Osteoblast (primary cell): ENCODE data around the gene INPP4A. TPM values are rescaled to one million over a fixed set of nuclear protein-coding genes. Genes with fewer than 3 reads are reported as not detected.
"Not testable (repeated sequence)": the region's sequence is repeated elsewhere in the genome, so short reads cannot be mapped to it uniquely, and the experiment has no call there.

Source experiments
- DNase-seq: peaks from one replicate; pipeline ENCODE4 v3.0.0; 2011; ENCODE audit warnings: low spot score, mixed read lengths; ENCODE audit not compliant: insufficient read length; ENCODE audit errors: missing footprints
- H2AFZ ChIP-seq: 2 replicates; pipeline ENCODE4 v1.6.0; 2011; ENCODE audit warnings: mild to moderate bottlenecking, low read length
- H3K27ac ChIP-seq: 2 replicates; pipeline ENCODE4 v1.5.1; 2011; ENCODE audit warnings: mild to moderate bottlenecking, low read depth, low read length, moderate library complexity
- H3K27me3 ChIP-seq: 2 replicates; pipeline ENCODE4 v1.6.0; 2012; ENCODE audit warnings: mild to moderate bottlenecking, control low read depth, inconsistent platforms, low read length, moderate library complexity; ENCODE audit not compliant: insufficient read depth
- H3K36me3 ChIP-seq: 2 replicates; pipeline ENCODE4 v1.5.1; 2011; ENCODE audit warnings: mild to moderate bottlenecking, low read length, control low read depth, moderate library complexity; ENCODE audit not compliant: insufficient read depth
- H3K4me1 ChIP-seq: 2 replicates; pipeline ENCODE4 v1.5.1; 2011; ENCODE audit warnings: mild to moderate bottlenecking, low read length, control low read depth, moderate library complexity; ENCODE audit not compliant: insufficient read depth
- H3K4me2 ChIP-seq: 2 replicates; pipeline ENCODE4 v1.6.0; 2011; ENCODE audit warnings: mild to moderate bottlenecking, low read length; ENCODE audit not compliant: insufficient read depth
- H3K4me3 ChIP-seq: fragments of 200-600 bp; sonication (generic); 3 replicates; pipeline ENCODE4 v1.5.1; 2012; ENCODE audit warnings: mild to moderate bottlenecking, low read length, inconsistent platforms; ENCODE audit not compliant: insufficient read depth
- H3K79me2 ChIP-seq: 2 replicates; pipeline ENCODE4 v1.6.0; 2012; ENCODE audit warnings: mild to moderate bottlenecking, low read length, control low read depth, inconsistent platforms; ENCODE audit not compliant: insufficient read depth
- H3K9me3 ChIP-seq: 2 replicates; pipeline ENCODE4 v1.5.1; 2011; ENCODE audit warnings: low read depth, low read length, control low read depth
- H4K20me1 ChIP-seq: 2 replicates; pipeline ENCODE4 v1.6.0; 2012; ENCODE audit warnings: mild to moderate bottlenecking, low read length, control low read depth; ENCODE audit not compliant: insufficient read depth
- total RNA-seq: library from RNA; depleted of rRNA; stranded (reverse); fragments of >200 nt; gene quantifications from 2 replicates; pipeline ENCODE4 v1.2.3, GENCODE V29; 2012
- TF ChIP-seq, protein P1 (sequence below): IDR thresholded peaks from 2 replicates; pipeline ENCODE4 v1.5.1; 2011; ENCODE audit warnings: mild to moderate bottlenecking, low read depth, low read length, moderate library complexity; ENCODE audit errors: extremely low read depth

The INPP4A gene
- total RNA-seq, 1 donor, result 25.7 TPM

DNA sequence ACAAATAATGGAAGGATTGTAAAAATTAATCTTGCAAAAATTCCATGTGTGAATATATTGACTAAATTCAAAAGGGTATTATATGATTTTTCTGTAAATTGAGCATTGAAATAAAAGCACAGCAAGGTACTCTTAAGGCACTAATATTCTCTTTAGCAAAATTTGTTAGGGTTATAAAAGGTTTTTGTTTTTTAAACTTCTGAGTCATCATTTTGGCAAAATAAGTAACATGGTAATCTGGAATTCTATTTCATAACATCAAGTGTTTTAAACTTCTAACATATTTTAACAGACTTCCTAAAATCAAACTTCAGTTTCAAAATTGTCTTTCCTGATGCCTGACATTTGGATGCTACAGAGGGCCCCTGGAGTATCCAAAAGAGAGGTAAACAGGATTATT, 12.5 kb upstream of the INPP4A start:
- H3K27me3 ChIP-seq, result peaks cover 9% of the 10 kb centered on the region
- TF ChIP-seq, protein P1, sequence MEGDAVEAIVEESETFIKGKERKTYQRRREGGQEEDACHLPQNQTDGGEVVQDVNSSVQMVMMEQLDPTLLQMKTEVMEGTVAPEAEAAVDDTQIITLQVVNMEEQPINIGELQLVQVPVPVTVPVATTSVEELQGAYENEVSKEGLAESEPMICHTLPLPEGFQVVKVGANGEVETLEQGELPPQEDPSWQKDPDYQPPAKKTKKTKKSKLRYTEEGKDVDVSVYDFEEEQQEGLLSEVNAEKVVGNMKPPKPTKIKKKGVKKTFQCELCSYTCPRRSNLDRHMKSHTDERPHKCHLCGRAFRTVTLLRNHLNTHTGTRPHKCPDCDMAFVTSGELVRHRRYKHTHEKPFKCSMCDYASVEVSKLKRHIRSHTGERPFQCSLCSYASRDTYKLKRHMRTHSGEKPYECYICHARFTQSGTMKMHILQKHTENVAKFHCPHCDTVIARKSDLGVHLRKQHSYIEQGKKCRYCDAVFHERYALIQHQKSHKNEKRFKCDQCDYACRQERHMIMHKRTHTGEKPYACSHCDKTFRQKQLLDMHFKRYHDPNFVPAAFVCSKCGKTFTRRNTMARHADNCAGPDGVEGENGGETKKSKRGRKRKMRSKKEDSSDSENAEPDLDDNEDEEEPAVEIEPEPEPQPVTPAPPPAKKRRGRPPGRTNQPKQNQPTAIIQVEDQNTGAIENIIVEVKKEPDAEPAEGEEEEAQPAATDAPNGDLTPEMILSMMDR, result no peak

DNA sequence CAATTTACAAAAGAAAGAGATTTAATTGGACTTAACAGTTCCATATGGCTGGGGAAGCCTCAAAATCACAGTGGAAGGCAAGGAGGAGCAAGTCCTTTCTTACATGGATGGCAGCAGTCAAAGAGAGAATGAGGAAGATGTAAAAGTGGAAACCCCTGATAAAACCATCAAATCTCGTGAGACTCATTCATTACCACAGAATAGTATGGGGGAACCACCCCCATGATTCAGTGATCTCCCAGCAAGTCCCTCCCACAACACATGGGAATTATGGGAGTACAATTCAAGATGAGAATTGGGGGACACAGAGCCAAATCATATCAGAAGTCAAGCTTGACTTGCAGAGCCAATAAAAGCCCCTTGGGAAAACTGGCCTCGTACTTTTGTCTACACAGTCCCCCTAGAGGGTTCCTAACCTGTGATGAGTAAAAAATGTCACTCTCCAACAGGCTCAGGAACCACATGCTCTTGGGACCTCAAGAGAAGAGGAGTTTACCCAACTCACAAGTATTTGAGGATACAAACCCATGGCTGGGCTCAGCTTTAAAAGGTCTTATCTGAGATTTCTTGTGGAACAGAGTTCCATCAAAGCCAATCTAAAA, 11.2 kb upstream of the INPP4A start:
- Histone ChIP-seq H3K9me3 (no peaks in the 10 kb centered on the region), H3K4me2 (no peak overlapping the region), H3K36me3 (no peaks in the 10 kb centered on the region), H3K4me1 (no peaks in the 10 kb centered on the region), H4K20me1 (no peaks in the 10 kb centered on the region), H2AFZ (no peak overlapping the region), H3K79me2 (no peaks in the 10 kb centered on the region), H3K27ac (no peak overlapping the region), H3K4me3 (no peak overlapping the region), H3K27me3 (peaks cover 9% of the 10 kb centered on the region)
- TF ChIP-seq, protein P1, result no peak
- no peak for DNase-seq

More for the DNA sequence above, 12.5 kb upstream of the INPP4A start:
- Histone ChIP-seq H3K36me3 (no peaks in the 10 kb centered on the region), H3K4me1 (no peaks in the 10 kb centered on the region), H3K9me3 (no peaks in the 10 kb centered on the region), H2AFZ (no peak overlapping the region), H3K4me3 (no peak overlapping the region), H3K4me2 (no peak overlapping the region), H4K20me1 (no peaks in the 10 kb centered on the region), H3K27ac (no peak overlapping the region), H3K79me2 (no peaks in the 10 kb centered on the region)
- no peak for DNase-seq

DNA sequence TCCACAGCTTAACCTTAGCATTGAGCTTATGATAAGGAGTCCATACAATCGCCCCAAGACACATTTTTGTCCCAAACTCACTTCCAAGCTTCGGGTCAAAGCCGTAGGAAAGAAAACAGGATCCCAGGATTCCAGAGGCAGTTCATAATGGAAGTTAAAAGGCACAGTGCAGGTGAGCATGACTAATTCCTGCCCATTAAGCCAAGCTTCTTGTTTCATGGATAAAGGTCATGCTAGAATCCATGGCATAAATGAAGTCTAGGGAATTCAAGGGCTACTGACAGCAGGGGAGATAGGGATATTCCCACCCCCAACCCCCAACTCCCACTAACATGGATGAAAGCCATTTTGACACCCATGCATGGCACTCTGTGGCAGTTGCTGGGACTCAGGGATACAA, 10.2 kb upstream of the INPP4A start:
- no peak overlapping the region for H2AFZ ChIP-seq
- no peaks in the 10 kb centered on the region for H3K4me1 ChIP-seq
- H3K79me2 ChIP-seq, result no peaks in the 10 kb centered on the region
- no peaks in the 10 kb centered on the region for H3K9me3 ChIP-seq
- TF ChIP-seq, protein P1, result no peak
- no peak for DNase-seq
- peaks cover 13% of the 10 kb centered on the region for H3K27me3 ChIP-seq
- H4K20me1 ChIP-seq, result no peaks in the 10 kb centered on the region
- no peak overlapping the region for H3K4me3 ChIP-seq
- H3K27ac ChIP-seq, result no peak overlapping the region
- no peaks in the 10 kb centered on the region for H3K36me3 ChIP-seq
- H3K4me2 ChIP-seq, result no peak overlapping the region

DNA sequence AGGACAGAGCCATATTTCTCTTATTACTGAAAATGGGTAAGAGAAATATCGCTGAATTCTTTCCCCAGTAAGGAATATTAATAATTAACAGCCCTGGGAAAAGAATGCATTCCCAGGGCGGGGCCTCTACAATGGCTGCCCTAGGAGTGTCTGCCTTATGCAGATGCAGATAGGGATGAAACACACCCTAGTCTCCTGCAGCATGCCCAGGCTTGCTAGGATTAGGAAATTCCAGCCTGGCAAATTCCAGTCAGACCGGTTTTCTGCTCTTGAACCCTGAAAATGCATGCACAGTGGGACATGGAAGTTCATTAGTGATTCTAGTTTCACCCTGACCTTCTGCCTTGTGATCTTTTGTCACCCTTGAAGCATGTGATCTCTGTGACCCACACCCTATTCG, 9.0 kb upstream of the INPP4A start:
- not testable (repeated sequence) for H3K36me3 ChIP-seq, H3K4me3 ChIP-seq, H4K20me1 ChIP-seq, H3K4me2 ChIP-seq, H3K27me3 ChIP-seq, H3K4me1 ChIP-seq, H3K27ac ChIP-seq, H3K79me2 ChIP-seq, H3K9me3 ChIP-seq, DNase-seq, H2AFZ ChIP-seq
